Inflammatory macrophage (primary cell): ENCODE measurements around the gene IL13RA1.
A peak's percentile ranks its signal among the peaks of the same experiment; 100 is the strongest.
"Not testable (repeated sequence)": the region's sequence is repeated elsewhere in the genome, so short reads cannot be mapped to it uniquely, and the experiment has no call there.

Experiments
- DNase-seq, 2 donors: peaks; one replicate each; pipeline ENCODE4 v3.0.0-alpha.2; 2020 to 2022

The IL13RA1 gene

GRCh38 chrX:118780509-118780908 is 53.1 kb downstream of the IL13RA1 start:
- DNase-seq: no peak

- DNase-seq: no peak
Measured at GRCh38 chrX:118780911-118781310, 53.5 kb downstream of the IL13RA1 start.

GRCh38 chrX:118795528-118796280 is 68.3 kb downstream of the IL13RA1 start:
- no peak for DNase-seq

GRCh38 chrX:118802857-118803256 is 75.5 kb downstream of the IL13RA1 start:
- DNase-seq: peak; percentile 63 to 69

GRCh38 chrX:118807151-118808017 is 80.0 kb downstream of the IL13RA1 start:
- DNase-seq: peak; percentile 45 to 55

GRCh38 chrX:118817257-118817656 is 89.9 kb downstream of the IL13RA1 start:
- DNase-seq: not testable (repeated sequence)

GRCh38 chrX:118823263-118824172 is 96.1 kb downstream of the IL13RA1 start, which contains the start of gene ZCCHC12:
TSS of gene ZCCHC12 (plus strand) at chrX:118823824. CDS start at chrX:118825245, 1,421 bp downstream.
- DNase-seq: no peak

GRCh38 chrX:118824173-118824730 is 96.8 kb downstream of the IL13RA1 start:
- no peak for DNase-seq

GRCh38 chrX:118825227-118825626 is 97.8 kb downstream of the IL13RA1 start:
- no peak for DNase-seq

GRCh38 chrX:118839334-118839958 is 112.0 kb downstream of the IL13RA1 start:
- peak; percentile 44 to 66 for DNase-seq
